HG03039 (cell line): ENCODE data around the gene PTPRM.

Experiments used
- ATAC-seq: cut with Tn5 transposase; IDR thresholded peaks from one replicate; pipeline ENCODE4 v1.9.1; 2021; ENCODE audit warnings: mild to moderate bottlenecking, moderate library complexity; ENCODE audit not compliant: unreplicated experiment

PTPRM gene

DNA sequence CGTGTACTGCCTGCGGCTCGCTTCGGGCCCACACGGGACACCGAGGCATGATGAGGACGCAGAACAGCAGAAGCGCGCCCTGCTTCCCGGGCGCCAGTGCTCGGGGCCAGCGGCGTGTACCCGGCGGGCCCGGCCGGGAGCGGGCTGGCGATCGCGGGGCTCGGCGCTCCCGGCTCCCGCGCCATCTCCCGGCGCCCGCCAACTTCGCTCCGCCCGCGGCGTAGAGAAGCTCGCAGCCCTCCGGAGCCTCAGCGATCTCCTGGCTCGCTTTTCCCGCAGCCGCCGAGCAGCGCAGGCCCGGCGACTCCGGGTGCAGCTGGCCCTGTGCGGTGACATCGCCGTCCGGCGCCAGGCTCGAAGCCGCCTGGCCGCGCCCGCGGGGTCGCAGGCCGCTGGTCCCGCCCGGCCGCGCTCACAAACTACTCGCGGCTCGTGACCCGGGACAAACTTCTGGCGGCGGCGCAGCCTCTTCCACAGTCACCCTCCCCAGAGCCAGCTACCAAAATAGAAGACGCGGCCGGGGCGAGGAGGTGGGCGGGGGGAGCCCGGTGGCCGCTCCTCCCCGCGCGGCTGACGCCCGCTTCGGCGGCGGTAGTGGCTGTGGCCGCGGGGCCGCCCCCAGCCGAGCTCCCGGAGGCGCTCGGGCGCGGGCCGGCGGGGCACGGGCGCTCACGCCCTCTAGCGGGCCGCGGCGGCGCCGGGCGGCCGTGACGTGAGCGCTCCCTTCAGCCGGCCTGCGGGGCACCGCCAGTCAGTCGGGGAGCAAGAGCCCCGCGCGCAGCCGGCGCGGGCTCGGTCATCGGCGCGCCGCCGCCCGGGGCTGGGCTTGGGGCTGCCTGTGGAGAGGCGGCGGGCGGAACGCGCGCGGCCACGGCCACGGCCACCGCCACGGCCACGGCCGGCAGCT lies at the start of gene PTPRM:
PTPRM (plus strand) TSS at position 750 of the 907 bp plus-strand sequence. CDS start 503 bp downstream, outside the sequence.
- peak; percentile 92 for ATAC-seq

DNA sequence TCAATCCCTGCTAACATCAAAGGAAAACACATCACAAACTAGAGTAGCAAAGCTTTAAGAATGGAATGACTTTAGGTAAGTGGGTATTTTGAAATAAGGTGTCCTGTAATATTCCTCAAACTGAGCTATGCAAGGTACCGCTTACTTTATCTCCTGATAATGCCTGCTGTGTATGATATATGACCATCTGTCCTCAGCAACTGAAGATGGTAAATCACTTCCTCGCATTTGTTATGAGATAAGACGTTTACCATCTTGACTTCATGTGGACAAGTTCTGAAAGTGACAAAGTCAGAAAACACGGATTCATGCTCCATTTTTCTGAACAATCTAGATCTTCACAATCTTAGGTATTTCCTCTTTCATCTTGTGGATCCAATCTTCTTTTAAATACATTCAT lies 49.3 kb upstream of the PTPRM start:
- no peak for ATAC-seq

DNA sequence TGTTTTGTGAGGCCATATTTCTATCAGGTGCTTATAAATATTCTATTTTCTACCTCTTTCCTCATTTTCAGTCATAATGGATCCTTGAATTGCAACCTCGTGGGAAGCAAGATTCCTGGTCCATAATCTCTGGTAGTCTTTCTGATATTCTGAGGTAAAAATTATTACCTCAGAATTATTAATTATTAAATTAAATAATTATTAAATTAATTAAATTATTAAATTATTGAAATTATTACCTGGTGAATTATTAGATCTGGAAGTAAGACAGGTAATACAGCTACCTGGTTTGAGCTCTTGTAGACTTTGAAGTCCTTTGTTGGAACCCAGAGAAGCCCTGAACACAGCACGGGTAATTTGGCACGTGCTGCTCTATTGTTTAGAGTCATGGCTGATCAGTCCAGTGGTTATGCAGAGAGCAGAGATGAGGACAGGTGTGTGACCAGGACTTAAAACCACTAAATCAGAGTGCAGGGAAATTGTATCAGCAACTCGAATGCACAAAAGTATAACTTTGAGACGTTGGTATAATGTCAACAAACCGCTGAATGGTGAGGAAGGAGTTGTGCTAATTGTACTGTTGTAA lies 46.8 kb upstream of the PTPRM start:
- no peak for ATAC-seq

- no peak for ATAC-seq
These were observed 45.8 kb upstream of the PTPRM start for GRCh38 chr18:7521226-7521856.

DNA sequence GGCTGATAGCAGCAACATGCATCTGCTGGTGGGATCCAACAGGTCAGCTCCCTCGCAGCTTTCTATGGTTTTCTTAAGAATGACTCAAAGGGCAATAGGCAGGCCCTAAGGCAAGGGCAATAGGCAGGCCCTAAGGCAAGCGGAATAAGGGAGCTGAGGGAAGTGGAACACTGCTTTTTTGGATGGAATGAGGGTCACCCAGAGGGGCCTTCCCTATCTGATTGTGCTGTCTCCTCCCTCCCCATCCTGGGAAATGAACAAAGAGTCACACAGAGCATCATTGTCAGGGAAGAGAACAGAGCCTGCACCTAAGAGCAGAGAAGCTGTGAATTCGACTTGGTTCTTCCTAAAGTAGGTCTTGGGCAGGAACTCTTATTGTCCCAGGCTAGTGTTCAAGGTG lies 43.3 kb upstream of the PTPRM start:
- no peak for ATAC-seq

DNA sequence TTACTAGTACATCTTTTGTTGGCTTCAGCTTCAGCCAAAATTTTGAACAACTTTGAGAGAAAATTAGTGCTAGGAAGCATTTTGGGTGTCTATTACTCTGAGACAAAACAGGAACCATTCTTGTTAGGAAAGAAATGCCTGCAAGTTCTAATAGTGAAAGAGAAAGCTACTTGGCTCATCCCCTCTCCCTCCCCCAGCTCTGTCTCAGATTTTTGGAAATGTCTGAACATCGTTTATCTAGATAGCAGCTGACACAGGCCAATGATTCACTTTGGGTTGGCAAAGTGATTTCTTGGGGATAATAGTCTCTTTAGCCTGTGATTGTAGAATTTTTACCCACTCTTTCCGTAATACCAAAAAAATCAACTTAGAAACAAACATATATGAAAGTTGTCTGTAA lies 42.3 kb upstream of the PTPRM start:
- no peak for ATAC-seq

GRCh38 chr18:7532942-7533341 lies 34.2 kb upstream of the PTPRM start:
- ATAC-seq, result no peak

- ATAC-seq, result no peak
These were observed 31.5 kb upstream of the PTPRM start for GRCh38 chr18:7535436-7536205.

DNA sequence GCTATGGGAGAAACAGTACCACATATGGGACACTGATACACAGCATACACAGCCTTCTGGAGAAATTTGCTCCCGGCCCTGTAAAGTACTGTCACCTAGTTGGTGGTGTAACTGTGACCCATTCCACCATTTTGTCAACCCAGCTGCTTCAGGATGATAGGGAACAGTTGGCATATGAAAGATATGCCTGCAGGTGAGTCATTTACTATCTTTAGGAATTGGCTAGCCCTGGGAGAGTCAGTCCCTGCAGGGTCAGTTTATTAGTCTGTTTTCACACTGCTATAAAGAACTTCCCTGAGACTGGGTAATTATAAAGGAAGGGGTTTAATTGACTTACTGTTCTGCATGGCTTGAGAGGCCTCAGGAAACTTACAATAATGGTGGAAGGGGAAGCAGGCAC lies 30.0 kb upstream of the PTPRM start:
- no peak for ATAC-seq

GRCh38 chr18:7541835-7542234 lies 25.3 kb upstream of the PTPRM start:
- no peak for ATAC-seq

- ATAC-seq, result no peak
These were observed 22.4 kb upstream of the PTPRM start for GRCh38 chr18:7544686-7545085.

GRCh38 chr18:7545734-7546133 lies 21.4 kb upstream of the PTPRM start:
- ATAC-seq, result no peak

- ATAC-seq, result no peak
These were observed 18.9 kb upstream of the PTPRM start for GRCh38 chr18:7548221-7548620.

DNA sequence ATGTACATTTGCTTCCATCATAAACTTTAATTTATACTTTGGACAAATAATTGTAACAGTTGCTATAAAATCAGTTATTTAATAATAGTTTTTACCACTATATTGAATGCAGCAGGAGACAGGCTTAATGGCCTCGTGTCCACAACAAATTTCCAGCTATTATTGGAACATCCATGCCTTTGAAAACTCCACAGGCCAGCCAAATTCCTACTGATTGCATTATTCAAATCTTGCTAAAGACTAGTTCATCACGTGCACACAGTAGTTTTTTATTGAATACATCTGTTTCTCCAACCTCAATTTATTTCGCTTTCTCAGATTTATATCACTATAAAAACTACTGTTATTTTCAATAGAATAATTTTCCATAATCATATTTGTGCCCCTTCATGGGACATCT lies 18.4 kb upstream of the PTPRM start:
- no peak for ATAC-seq

DNA sequence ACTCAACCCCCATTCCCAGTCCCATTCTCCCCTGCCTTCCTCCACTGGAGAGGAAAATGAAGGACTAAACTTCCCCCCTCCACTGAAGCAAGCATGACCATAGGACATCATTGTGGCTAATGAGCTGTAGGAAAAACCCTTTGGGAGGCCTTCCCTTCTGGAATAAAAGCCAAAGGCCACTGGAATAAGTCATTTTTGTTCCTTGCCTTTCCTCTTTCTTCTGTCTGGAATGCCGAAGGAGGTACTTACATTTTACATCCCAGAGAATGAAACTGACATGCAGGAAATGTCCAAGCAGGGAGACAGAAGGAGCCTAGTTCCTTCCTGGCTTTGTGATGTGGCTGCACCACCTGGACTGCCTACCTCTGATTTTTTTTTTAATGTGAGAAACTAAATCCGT lies 9.1 kb upstream of the PTPRM start:
- ATAC-seq, result no peak

- no peak for ATAC-seq
These were observed 8.3 kb upstream of the PTPRM start for GRCh38 chr18:7558769-7559168.

- no peak for ATAC-seq
These were observed 7.3 kb upstream of the PTPRM start for GRCh38 chr18:7559709-7560319.

- no peak for ATAC-seq
These were observed 5.1 kb upstream of the PTPRM start for GRCh38 chr18:7561909-7562460.

- no peak for ATAC-seq
These were observed 4.6 kb upstream of the PTPRM start for GRCh38 chr18:7562491-7562890.

DNA sequence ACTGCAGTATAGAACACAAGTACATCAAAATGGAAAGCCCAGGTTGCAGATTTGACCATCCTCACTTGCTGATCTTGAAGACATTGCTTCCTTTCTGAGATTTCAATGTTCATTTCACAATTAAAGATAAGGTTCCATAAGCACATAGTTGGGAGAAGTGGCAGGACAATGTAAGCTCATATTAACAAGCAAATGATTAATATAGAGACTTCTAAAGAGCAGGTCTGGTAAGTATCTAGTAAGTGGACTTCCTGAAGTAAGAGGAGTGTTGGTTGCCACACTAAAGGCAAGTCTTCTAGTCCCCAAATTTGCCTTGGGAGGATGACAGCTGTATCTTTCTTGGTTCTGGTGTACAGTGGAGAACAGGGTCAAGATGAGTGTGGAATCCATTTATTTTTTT lies 1.4 kb upstream of the PTPRM start:
- no peak for ATAC-seq

- ATAC-seq, result no peak
These were observed 911 bp upstream of the PTPRM start for GRCh38 chr18:7566244-7566566.
